ENCODE data around the gene DIS3L2.
"Not testable (repeated sequence)": the region's sequence is repeated elsewhere in the genome, so short reads cannot be mapped to it uniquely, and the experiment has no call there.

The DIS3L2 gene

DNA sequence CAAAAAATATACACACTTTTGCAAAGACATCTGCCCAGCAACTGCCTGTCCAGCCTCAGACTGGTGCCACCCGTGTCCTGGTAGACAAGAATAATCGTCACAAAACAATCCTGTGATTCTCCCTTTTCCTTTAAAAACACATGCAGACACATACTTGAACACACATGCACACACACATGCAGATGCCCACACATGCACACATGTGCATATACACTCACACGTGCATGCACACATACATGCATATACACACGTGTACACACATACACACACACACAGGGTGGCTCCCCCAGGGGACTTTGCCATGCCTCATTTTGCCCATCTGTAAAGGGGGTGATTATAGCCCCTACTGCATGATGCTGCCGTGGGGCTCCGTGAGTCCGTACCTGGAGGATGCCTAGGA lies 392.1 kb downstream of the DIS3L2 start:
- no peak for DNase-seq

DNA sequence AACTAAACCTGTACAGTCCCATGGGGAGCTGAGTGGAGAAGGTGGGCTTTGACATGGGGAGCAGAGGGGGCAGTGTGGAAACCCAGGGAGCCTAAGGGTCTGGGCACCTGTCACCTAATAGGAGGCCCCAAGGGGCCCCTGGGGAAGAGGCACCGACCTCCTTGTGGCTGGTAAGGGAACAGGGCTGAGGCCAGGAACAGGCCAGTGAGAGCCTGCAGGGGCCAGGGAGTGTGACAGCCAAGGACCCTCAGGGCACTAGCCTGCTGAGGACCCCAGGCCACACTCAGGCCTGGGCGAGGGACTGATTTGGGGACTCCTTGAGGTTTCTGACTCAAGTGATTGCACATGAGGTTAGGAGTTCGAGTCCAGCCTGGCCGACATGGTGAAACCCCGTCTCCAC lies 392.6 kb downstream of the DIS3L2 start:
- DNase-seq = no peak

DNA sequence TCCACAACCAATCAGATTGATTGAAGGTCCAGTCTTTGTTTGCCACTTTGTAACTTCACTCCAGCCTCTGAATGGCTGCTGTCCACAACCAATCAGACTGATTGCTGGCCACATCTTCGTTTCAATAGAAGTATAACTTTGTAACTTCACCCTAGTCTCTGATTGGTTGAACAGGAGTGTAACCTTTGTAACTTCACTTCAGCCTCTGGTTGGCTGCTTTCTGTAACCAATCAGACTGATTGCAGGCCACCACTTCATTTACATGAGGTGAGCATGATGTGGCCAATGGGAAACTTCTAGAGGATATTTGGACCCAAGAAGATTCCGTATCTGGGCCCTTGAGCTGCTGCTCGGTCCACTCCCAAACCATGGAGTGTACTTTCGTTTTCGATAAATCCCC lies 400.1 kb downstream of the DIS3L2 start:
- peak; percentile 20 for DNase-seq

DNA sequence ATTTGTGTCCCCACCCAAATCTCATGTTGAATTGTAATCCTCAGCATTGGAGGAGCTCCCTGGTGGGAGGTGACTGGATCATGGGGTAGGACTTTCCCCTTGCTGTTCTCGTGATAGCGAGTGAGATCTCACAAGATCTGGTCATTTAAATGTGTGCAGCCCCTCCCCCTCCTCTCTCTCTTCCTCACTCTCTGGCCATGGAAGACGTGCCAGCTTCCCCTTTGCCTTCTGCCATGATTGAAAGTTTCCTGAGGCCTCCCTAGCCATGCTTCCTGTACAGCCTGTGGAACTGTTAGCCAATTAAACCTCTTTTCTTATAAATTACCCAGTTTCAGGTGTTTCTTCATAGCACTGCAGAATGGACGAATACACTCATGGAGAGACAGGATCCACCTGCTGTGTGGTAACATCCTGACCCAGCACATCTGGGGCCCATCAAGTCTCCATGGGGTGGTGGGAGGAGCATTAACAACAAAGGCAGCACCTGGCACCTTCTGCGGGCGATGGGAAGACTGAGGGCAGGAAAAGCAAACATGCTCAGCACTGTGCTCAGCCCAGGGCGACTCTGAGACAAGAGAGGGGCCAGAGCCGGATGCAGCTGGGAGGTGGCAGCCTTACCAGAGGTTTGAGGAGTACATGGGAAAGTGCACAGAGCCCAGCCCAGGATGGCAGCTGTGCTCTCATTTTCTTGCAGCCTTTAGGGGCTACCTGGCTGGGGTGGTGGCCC lies 400.8 kb downstream of the DIS3L2 start:
- no peak for DNase-seq

DNA sequence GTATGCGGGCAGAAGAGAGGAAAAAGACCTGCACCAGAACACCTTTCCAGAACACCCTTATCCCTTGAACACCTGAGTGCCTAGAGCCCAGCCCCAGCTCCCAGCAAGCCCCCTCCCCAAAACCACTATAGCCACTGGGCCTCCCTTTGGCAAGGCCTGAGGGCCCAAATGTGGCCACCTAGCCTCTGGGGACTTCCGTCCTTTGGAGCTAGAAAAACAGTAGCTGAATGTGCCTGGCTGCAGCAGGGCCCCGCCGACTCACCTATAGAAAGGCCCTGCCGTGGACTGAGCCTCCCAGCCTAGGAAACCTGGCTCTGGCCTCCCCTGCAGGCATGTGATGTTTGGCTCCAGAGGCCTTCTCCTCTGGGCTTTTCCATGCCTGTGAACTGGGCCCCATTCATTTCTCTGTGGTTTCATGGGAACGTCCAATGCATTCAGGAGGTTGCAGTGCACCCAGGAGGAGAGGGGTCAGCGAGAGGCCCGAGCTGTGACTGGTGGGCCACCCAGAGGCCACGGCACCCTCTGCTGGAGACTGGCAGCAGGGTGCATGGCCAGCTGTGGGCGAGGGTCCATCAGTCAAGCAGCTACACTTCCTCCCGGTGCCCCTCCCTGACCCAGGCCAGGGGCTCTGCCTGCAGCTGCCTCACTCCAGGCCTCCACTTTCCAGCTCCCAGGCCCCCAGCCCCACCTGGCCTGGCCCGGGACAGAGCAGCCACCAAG lies 401.7 kb downstream of the DIS3L2 start:
- DNase-seq = not testable (repeated sequence)

DNA sequence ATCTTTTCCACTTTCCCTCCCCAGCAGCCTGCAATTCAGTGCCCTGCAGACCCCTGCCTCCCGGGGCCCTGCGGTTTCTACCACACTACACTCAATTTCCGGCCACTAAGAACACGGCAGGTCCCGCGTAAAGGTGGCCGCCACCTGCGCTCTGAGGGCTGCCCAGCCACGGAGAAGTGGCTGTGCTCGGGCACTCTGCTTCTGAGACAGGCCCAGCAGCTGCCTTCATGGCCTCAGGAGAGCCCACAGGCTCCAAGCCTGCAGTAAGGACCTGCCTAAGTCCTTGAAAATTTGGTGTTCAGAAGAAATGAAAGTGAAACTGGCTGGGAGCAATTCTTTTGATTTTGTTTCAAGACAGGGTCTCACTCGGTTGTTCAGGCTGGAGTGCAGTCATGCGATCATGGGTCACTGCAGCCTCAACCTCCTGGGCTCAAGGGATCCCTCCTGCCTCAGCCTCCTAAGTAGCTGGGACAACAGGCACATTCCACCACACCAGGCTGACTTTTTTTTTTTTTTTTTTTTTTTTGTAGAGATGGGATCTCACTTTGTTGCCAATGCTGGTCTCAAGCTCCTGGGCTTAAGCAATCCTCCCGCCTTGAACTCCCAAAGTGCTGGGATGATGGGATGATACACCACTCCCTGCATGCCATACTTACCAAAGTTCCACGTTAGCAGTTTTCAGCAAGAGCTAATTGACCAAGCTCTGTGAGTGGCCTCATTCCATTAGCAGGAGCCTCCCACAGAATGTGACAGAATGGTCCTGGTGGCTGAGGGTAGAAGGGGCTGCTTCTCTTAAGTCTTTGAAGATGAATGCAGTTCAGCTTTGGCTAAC lies 402.5 kb downstream of the DIS3L2 start:
- DNase-seq = peak; percentile 7

DNA sequence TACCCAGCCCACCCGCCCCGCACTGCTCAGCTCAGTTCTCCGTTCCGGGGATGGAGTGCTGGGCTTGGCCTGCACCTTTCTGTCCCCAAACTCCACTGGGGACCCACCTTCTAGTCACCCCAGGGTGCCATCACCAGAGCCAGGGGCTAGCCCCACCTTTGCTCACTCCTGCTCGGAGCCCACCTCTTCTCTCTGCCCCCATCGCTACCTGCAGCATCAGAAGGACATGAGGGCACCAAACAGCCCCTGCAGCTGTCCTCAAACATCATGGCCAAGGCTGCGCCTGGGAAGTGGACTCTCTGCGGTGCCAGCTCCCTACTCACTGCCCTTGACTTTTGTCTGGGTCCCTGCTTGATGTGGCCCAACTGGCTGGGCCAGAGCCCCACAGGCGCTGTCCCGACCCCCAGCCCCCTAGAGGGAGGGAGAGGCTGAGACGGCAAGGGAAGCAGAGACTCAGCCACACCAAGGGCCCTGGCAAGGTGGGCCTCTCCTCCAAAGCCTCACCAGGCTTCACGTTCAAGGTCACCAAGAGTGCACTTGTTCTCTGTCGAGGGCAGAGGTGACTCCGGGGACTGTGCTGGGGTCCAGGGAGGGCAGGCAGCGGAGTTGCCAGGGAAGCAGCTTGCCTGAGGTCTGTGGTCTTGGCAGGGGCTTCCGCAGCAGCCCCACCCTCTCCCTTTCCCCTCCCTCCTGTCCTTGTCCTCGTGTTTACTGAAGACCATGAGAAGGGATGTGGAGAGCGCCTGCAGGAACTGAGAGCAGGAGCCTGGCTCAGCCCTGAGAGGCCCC lies 403.5 kb downstream of the DIS3L2 start:
- not testable (repeated sequence) for DNase-seq

DNA sequence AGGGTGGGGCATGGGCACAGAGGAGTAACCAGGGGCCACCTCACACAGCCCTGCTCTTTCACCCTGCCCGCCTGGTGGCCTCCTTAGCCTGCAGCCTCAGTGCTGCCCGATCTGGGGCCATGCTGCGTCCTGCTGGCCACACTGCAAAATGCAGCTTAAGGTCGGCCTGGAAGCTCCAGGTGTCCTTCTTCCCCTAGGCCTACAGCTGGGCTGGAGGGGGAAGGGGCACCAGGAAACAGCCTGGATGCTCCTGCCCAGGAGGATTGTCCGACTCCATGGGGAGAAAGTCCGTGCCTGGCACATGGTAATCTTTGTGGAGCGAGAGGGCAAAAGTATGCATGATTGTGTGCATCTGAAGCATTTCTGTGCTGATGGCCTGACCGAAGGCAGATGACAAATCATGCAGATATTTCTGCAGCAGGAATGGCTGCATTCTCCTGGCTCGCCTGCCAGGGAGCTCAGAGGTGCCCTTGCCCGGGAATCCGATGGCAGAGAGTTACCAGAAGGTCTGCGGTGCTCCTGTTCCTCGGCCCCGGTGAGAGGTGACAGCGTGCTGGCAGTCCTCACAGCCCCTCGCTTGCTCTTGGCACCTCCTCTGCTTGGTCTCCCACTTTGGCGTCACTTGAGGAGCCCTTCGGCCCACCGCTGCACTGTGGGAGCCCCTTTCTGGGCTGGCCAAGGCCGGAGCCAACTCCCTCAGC lies 404.3 kb downstream of the DIS3L2 start:
- DNase-seq = peak; percentile 18

DNA sequence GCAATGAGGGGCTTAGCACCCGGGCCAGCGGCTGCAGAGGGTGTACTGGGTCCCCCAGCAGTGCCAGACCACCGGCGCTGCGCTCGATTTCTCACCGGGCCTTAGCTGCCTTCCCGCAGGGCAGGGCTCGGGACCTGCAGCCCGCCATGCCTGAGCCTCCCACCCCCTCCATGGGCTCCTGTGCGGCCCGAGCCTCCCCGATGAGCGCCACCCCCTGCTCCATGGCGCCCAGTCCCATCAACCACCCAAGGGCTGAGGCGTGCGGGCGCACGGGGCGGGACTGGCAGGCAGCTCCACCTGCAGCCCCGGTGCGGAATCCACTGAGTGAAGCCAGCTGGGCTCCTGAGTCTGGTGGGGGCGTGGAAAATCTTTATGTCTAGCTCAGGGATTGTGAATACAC lies 404.9 kb downstream of the DIS3L2 start:
- DNase-seq = not testable (repeated sequence)

DNA sequence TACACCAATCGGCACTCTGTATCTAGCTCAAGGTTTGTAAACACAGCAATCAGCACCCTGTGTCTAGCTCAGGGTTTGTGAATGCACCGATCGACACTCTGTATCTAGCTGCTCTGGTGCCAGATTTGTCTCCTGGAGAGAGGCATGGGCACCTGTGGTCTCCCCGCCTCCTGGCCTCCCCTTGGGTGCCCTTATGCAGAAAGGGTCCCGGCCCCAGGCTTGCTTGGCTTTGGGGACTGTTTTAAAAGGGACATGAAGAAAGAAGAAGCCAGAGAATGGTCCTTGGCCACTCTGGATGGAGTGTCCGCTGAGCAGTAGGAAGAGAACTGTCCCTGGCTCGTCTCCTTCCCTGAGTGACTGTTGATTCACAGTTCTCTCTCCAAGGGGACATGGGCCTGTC lies 405.5 kb downstream of the DIS3L2 start:
- DNase-seq = no peak

DNA sequence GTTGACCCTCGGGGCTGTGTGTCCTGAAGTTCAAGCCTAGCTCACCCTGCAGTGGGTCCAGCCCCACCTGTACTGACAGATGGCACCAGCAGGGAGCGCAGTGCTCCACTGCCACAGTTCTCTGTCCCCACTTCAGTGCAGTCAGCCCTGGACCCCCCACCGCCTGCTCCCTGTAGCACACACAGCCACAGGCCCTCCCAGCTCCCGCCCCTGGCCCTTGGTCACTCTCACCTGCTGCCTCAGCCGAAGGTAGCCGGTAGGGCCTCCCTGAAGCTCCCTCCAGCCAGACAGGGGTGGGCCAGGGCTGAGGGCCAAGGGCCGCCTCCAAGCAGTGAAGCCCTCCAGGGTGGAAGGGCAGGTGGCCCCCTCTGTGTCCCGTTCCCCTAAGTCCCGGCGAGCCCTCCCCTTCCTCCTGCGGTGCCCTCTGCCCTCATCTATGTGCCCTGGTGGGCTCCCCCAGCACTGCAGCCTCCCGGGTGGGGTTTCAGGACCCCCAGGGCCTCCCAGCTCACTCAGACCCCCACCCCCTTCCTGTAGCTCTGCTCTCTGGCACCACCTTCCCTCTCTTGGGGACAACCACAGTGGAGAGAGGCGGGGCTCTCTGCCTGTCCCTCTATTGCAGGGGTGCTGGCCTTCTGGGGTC lies 406.2 kb downstream of the DIS3L2 start:
- no peak for DNase-seq

DNA sequence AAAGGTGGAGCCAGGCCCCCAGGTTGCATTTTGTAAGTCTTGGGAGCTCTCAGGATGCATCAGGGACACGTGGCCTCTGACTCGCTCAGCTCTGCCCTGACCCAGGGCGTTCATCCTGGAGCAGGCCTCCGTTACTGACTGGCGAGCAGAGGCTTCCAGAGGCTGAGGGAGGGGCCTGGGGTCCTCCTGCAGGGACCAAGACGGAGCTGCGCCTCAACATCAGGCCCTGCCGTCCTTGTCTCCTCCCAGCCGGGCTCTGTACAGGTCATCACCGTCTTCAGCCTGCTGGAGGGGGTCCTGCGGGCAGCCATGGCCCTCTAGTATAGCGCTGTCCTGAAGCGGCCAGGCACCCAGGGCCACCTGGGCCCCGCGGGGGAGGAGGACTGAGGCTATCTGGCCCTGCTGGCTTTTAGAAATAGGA lies 406.8 kb downstream of the DIS3L2 start:
- DNase-seq = no peak

DNA sequence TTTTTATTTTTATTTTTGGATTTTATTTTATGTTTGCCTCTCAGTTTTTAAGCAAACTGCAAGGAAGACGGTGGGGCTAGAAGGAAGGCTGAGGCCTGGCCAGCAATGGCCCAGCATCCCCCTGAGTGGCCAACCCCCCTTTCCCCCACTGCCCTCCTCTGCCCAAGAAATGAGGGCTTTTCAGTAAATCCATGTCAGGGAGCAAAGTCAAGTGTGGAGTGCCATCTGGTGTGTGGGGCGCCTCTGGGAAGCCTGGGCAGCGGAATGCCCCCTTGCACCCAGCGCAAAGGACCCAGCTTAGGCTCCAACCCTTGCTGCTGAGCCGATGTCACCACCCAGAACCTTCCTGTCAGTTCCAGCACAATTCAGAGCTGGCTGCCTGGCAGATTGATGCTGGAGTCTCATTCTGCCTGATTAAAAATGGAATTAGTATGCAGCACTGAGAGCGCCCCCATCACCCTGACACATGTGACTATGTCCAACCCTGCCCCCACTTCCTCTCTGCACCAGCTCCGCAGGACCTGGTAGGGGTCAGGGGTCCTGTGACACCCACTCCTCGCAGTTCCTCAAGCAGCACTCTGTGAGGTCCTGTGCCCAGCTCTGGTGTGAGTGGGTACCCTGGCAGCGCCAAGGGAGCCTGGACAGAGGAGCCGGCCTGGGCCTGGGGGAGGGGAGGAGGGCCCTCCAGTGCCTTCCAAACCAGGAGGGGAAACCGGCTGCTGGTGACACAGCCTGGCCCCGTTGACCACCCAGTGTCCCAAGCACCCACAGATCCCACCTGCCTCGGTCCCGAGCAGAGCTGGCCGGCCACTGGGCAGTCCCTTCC lies 407.8 kb downstream of the DIS3L2 start:
- DNase-seq = no peak

DNA sequence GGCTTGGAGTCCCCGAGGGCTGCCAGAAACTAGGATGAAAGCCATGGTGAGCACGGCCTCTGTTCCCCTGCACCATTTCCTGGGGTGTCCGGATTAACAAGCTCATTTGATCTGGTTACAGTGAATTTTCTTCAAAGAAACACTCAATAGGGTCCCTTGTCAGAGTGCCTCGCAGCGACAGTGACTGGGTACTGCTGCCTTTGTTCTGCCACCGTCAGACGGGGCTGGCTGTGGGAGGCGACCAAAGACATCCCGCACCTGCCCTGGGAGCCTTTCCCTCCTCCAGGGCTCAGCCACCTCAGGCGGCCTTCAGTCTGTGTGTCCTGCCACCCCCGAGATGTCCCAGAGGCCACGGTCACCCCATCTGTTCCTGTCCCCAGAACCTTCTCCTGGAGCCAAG lies 408.5 kb downstream of the DIS3L2 start:
- DNase-seq = not testable (repeated sequence)

DNA sequence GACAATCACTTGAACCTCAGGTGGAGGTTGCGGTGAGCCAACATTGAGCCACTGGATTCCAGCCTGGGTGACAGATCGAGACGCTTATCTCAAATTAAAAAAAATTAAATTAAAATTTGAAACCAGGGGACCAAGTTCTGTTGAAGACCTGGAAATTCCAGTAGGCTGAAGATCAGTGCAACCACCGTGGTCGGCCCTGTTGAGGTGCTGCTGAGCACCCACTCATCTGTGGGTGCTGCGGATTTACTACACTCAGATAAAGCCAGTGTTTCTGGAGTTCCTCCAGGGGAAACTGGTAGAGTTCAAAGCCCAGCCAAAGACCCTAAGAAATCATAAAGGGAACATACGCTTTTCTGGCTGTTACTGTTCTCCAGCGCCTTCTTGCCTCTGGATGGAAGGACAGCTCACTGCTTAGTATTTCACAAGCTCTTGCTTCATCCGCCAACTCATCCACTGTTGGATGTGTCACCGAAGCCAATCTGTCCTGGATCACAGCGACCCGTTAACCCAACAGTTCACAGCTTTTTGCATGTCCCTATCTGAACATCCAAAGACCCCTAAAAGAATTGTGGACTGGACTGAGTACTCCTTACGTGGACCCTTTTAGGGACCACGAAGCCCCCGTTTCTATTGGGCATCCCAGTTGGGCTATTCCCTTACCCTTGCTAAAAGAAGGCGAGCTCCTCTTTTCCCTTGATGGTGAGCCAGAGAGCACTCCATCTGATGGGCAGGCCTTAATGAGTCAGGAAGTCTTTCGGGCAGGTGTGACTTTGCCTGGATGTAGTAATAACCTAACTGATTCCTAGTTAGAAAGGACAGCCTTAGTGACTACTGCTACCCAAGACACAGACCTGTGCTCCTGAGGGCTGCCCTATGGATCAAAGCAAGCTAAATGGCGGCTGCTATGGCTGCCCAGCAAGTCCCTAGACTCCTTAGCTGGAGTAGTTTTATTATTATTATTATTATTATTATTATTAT lies 411.0 kb downstream of the DIS3L2 start:
- DNase-seq = peak; percentile 7

DNA sequence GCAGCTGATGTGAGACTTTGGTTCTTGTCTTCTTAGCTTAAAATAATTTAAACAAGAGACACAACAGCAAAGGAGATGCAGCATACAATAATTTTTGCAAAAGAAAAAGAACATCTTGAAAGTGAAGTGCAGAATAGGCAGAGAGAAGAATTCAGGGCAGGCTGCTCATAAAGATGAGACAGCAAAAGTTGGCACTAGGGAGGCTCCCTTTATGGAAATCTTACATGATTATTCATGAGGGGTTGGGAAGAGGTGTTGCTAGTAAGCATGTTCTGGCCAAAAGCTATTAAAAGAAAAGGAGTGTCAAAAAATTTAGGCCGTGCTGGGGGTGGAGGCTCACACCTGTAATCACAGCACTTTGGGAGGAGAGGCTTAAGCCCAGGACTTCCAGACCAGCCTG lies 412.8 kb downstream of the DIS3L2 start:
- DNase-seq = no peak

DNA sequence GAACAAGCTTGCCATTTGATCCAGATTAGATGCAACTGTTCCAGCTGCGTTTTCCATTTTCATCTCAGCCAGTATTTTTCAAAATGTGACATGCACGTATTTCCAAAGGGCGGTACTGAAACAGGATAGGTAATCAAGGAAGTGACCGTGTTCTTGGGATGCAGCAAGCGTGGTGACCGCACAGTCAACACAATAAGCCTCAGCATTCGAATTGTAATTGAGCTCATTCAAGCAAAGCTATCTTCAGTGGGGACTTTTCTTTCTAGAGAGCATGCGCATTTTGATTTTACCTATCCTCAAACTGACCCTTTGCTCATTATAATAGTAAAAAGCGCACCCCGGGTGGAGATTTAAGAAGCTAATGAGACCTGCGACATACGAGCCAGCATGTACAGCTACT lies 413.7 kb downstream of the DIS3L2 start:
- no peak for DNase-seq

DNA sequence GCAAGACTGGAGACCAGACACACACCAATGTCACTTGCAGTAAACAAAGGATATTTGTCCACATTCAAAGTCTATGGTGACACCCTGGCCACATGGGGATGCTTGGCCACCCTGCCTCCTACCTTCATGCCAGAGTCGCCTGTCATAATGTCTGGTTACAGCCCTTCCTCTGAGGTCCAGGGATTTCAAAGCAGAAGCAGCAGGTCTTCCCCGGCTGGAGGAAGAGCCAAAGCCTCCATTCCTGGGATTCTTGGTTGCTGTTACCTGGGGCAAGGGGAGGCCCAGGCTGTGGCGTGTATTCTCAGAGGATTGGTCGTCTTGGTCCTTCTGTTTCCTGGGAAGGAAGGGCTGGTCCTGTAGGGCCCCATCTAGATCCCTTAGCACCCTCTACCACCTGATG lies 414.7 kb downstream of the DIS3L2 start:
- DNase-seq = no peak

DNA sequence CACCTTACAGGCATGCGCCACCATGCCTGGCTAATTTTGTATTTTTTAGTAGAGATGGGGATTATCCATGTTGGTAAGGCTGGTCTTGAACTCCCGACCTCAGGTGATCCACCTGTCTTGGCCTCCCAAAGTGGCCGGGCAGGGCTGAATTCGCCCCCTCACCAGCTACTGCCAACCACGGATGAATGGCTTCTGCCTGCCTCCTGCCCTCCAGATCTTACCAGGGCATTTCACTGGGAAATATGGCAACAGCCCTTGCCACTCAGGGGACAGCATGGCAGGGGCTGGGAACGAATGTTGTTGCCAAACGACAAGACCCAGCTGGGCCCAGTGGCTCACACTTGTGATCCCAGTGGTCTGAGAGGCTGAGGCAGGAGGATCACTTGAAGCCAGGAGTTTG lies 415.2 kb downstream of the DIS3L2 start:
- no peak for DNase-seq
